Keratinocyte (primary cell): ENCODE data around the gene CATSPERZ. TPM values are rescaled to one million over a fixed set of nuclear protein-coding genes. Genes with fewer than 3 reads are reported as not detected.
A peak's percentile ranks its signal among the peaks of the same experiment; 100 is the strongest.

Experiments
- DNase-seq: peaks from one replicate; pipeline ENCODE4 v3.0.0-alpha.2; 2011; ENCODE audit warnings: low read depth, missing footprints, low spot score
- FAIRE-seq: peaks from 2 replicates; lab custom pipeline; 2011; peaks lifted over from hg19 to GRCh38; lab: Jason Lieb, UNC
- H2AFZ ChIP-seq: 2 replicates; pipeline ENCODE4 v1.6.0; 2012; ENCODE audit warnings: low read length, control low read depth, inconsistent platforms; ENCODE audit not compliant: control insufficient read depth
- H3K27ac ChIP-seq: 2 replicates; pipeline ENCODE4 v1.5.1; 2011; ENCODE audit warnings: low read length; ENCODE audit not compliant: control insufficient read depth, insufficient read depth
- H3K27me3 ChIP-seq: 3 replicates; pipeline ENCODE4 v1.6.0; 2011; ENCODE audit warnings: low read length; ENCODE audit not compliant: control insufficient read depth, insufficient read depth; ENCODE audit errors: extremely low read depth
- H3K36me3 ChIP-seq, 2 experiments: 2 replicates in 1 of 2; 3 replicates in 1 of 2; pipeline ENCODE4 v1.5.1; 2011; ENCODE audit warnings: low read length in 2 of 2, mild to moderate bottlenecking in 1 of 2; ENCODE audit not compliant: control insufficient read depth in 2 of 2, insufficient read depth in 2 of 2; ENCODE audit errors: extremely low read depth in 1 of 2
- H3K4me1 ChIP-seq: 3 replicates; pipeline ENCODE4 v1.5.1; 2011; ENCODE audit warnings: low read length; ENCODE audit not compliant: control insufficient read depth, insufficient read depth; ENCODE audit errors: extremely low read depth
- H3K4me2 ChIP-seq: 3 replicates; pipeline ENCODE4 v1.6.0; 2011; ENCODE audit warnings: low read depth, low read length; ENCODE audit not compliant: control insufficient read depth, insufficient read depth; ENCODE audit errors: extremely low read depth
- H3K4me3 ChIP-seq, 3 experiments: fragments of 200-600 bp in 1 of 3; sonication (generic) in 1 of 3; 2 replicates in 2 of 3; 3 replicates in 1 of 3; pipeline ENCODE4 v1.5.1; 2011 to 2016; ENCODE audit warnings: low read length in 3 of 3, mild to moderate bottlenecking in 3 of 3, control low read depth in 2 of 3, inconsistent platforms in 1 of 3, low read depth in 1 of 3, mixed read lengths in 1 of 3, mixed run types in 1 of 3, moderate library complexity in 1 of 3; ENCODE audit not compliant: control insufficient read depth in 2 of 3, insufficient read depth in 2 of 3; ENCODE audit errors: extremely low read depth in 1 of 3
- H3K79me2 ChIP-seq: 2 replicates; pipeline ENCODE4 v1.6.0; 2012; ENCODE audit warnings: low read length; ENCODE audit not compliant: control insufficient read depth, insufficient read depth
- H3K9ac ChIP-seq: 3 replicates; pipeline ENCODE4 v1.6.0; 2011; ENCODE audit warnings: low read length; ENCODE audit not compliant: control insufficient read depth, insufficient read depth; ENCODE audit errors: extremely low read depth
- H3K9me1 ChIP-seq: 3 replicates; pipeline ENCODE4 v1.6.0; 2011; ENCODE audit warnings: low read length; ENCODE audit not compliant: control insufficient read depth, insufficient read depth; ENCODE audit errors: extremely low read depth
- H3K9me3 ChIP-seq: 2 replicates; pipeline ENCODE4 v1.5.1; 2012; ENCODE audit warnings: low read depth, low read length; ENCODE audit not compliant: control insufficient read depth
- H4K20me1 ChIP-seq: 3 replicates; pipeline ENCODE4 v1.6.0; 2011; ENCODE audit warnings: low read length; ENCODE audit not compliant: control insufficient read depth, insufficient read depth; ENCODE audit errors: extremely low read depth
- CTCF ChIP-seq, 3 experiments: IDR thresholded peaks in 1 of 3; conservative IDR thresholded peaks in 1 of 3; optimal IDR thresholded peaks in 1 of 3; 2 replicates in 2 of 3; 3 replicates in 1 of 3; pipeline versions ENCODE3 to v1.5.1; 2011; ENCODE audit warnings: low read length in 3 of 3, mild to moderate bottlenecking in 3 of 3, moderate library complexity in 2 of 3, control low read depth in 1 of 3, inconsistent platforms in 1 of 3; ENCODE audit not compliant: insufficient read depth in 2 of 3; ENCODE audit errors: extremely low read depth in 1 of 3
- EZH2 ChIP-seq: IDR thresholded peaks from one replicate; pipeline ENCODE4 v1.6.1; 2012; ENCODE audit warnings: inconsistent platforms, mild to moderate bottlenecking, low read length, moderate library complexity
- dilution Hi-C: fragments of 300-500 bp; cut with MboI; formaldehyde crosslinking; loops from one replicate; pipeline ENCODE4 v1.7.0; 2020; ENCODE audit warnings: low sequenced_read_pairs; ENCODE audit not compliant: extremely low pct_ligation_motif_present
- polyA plus RNA-seq, 5 experiments: library from polyadenylated mRNA; depleted of rRNA in 3 of 5; stranded (reverse) in 3 of 5; stranded (forward) in 1 of 5; unstranded in 1 of 5; fragments of >200 nt; gene quantifications; 1 replicate in 1 of 5; 2 replicates in 3 of 5; 3 replicates in 1 of 5; pipeline versions ENCODE4 v1.2.1 to v1.2.3, GENCODE V29; 2011 to 2012; ENCODE audit warnings: missing spikeins in 2 of 5, low read depth in 1 of 5, low replicate concordance in 1 of 5

Gene CATSPERZ
- polyA plus RNA-seq, 1 donor (not counting 4 experiments of a cell fraction or from before 2014, with no cell fraction given), result 0.29 TPM

- TF ChIP-seq EZH2 (no peak), CTCF (optimal IDR thresholded peaks at IDR 0.05 in 1 of 3, IDR thresholded peaks at IDR 0.05 in 1 of 3, conservative IDR thresholded peaks at IDR 0.05 in 1 of 3; ENCODE audit: extremely low read depth in 1 of 3, insufficient read depth in 2 of 3, low read length in 3 of 3) (peak in 2 of 3 experiments; percentile 42 to 62)
- peaks cover 8% of the 10 kb centered on the region for H4K20me1 ChIP-seq
- no peaks in the 10 kb centered on the region for H3K9me3 ChIP-seq
- no peak for FAIRE-seq
- H3K9ac ChIP-seq, result peak within 1 kb of the TSS; percentile 90
- no peak for DNase-seq
- peak within 1 kb of the TSS; percentile 77 to 96 (median 96) for H3K4me3 ChIP-seq
- peak within 1 kb of the TSS; percentile 61 for H3K27ac ChIP-seq
- H3K4me1 ChIP-seq, result peaks cover 22% of the 10 kb centered on the region
- H3K4me2 ChIP-seq, result peak within 1 kb of the TSS; percentile 87
- dilution Hi-C loops, result no loop called here
- H3K79me2 ChIP-seq, result peaks cover 36% of the 10 kb centered on the region
- peaks cover 14 to 24% of the 10 kb centered on the region in 2 experiments for H3K36me3 ChIP-seq
- no peaks in the 10 kb centered on the region for H3K9me1 ChIP-seq
- peak within 1 kb of the TSS; percentile 71 for H2AFZ ChIP-seq
- H3K27me3 ChIP-seq, result no peaks in the 10 kb centered on the region
Observed at GRCh38 chr11:64251016-64251752, 49.0 kb upstream of the CATSPERZ start, which contains the start of gene PLCB3. Gene PLCB3, plus strand, starts transcription at chr11:64251530. Its CDS starts 120 bp downstream, at chr11:64251650.

- H3K9ac ChIP-seq, result peak overlapping the region; percentile 90
- H3K9me1 ChIP-seq, result no peaks in the 10 kb centered on the region
- H3K4me3 ChIP-seq, result peak overlapping the region; percentile 77 to 96 (median 96)
- H3K27ac ChIP-seq, result peak overlapping the region; percentile 61
- no peak for TF ChIP-seq EZH2
- TF ChIP-seq CTCF (optimal IDR thresholded peaks at IDR 0.05 in 1 of 3, IDR thresholded peaks at IDR 0.05 in 1 of 3, conservative IDR thresholded peaks at IDR 0.05 in 1 of 3; ENCODE audit: extremely low read depth in 1 of 3, insufficient read depth in 2 of 3, low read length in 3 of 3), result no peak
- peaks cover 27% of the 10 kb centered on the region for H3K4me1 ChIP-seq
- H3K9me3 ChIP-seq, result no peaks in the 10 kb centered on the region
- H3K4me2 ChIP-seq, result peak overlapping the region; percentile 87
- H3K36me3 ChIP-seq, result peaks cover 18 to 28% of the 10 kb centered on the region in 2 experiments
- DNase-seq, result no peak
- no peaks in the 10 kb centered on the region for H3K27me3 ChIP-seq
- no peak overlapping the region for H2AFZ ChIP-seq
- no peak for FAIRE-seq
- H3K79me2 ChIP-seq, result peaks cover 37% of the 10 kb centered on the region
- peaks cover 8% of the 10 kb centered on the region for H4K20me1 ChIP-seq
- dilution Hi-C loops, result no loop called here
Observed at GRCh38 chr11:64251753-64252002, 48.5 kb upstream of the CATSPERZ start.
